ENCODE measurements around the gene GPR3.
A peak's percentile ranks its signal among the peaks of the same experiment; 100 is the strongest.
"Not testable (repeated sequence)": the region's sequence is repeated elsewhere in the genome, so short reads cannot be mapped to it uniquely, and the experiment has no call there.

GPR3 gene

DNA sequence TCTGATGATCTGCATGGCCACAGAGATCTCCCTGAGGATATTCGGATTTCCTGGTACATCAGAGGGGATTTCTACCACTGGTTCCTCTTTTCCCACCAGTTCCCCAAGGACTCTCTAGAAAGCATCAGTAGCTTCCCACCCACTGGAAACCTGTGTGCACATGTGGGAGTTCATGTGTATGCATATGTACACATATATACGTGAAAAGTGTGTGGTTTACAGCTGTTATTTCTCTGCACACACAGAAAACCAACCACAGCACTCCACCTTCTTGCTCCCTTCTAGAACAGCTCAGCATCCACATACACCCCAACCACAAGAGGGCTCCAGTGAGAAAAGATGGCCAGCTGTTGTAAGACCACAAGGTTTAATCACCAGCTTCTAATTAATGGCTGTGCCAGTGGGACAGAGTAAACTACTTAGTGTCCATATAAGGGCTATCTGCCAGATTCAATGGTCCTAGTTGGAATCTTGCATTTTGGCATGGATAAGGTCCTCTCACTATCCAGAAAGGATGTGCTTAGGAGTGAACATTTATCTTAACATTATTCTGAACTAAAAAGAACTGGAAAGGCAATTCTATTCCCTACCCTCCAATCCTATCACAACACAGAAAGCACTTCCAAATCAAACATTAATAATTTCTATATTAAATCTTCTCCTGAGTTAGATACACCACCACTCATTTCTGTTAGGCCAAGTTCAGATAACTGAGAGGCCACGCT, 24.1 kb downstream of the GPR3 start:
- DNase-seq (ENCODE audit: low read depth): no peak
- H3K4me3 ChIP-seq (ENCODE audit: low read depth, low read length): no peak overlapping the region

DNA sequence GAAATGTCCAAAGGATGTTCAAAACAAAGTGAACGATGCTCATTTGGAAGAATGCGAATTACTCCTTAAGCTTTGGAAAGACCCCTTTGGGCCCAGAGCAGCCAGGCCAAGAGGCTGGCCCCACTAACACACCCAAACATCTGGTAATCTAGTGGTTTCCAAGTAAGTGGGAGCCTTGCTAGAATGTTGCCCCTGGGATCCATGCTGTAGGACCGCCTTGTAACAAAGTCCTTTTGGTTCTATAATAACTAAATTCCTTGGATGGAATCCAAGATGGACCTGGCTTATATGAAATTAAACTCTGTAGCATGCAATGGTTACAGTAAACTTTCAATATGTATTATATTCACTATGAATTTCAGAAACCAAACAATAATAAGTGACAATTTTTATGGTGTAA, 25.3 kb downstream of the GPR3 start:
- no peak for DNase-seq (ENCODE audit: low read depth)

DNA sequence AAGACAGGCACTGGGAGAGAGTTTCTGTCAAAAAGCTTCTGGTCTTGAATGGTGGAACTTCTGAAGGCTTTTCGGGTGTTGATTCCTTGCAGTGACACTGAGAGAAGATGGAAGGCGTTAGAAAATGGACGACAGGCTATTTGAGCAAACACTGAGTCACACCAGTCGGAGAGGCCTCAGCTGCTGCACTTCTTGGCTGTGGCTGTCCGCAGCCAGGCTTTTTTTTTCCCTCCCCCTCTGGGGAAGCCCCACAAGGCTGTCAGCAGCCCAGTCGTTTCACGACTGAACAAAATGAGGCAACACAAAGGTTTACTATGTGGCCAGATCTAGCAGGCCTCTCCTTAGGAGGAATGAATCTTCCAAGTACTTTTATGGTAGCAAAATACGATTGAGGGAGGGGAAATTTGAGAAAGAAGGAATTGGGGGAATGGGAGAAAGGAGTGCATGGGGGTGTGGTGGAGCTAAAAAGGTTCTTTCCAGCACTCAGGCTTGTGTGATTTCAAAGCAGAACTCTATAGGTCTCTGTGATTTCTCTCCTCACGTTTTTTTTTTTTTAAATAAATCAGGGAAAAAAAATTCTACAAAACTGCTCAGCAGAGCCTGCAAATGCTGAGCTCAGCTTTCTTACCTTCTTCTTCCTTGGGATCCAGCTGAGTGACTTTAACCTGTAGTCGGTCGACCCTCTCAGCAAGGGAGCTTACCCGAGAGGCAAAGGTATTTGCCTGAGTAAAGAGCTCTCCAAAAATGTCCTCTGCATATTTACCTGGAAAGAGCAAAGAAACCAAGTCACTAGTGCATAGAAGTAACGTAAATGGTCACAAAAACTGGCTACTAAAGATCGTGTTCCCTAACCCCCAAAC, 26.1 kb downstream of the GPR3 start:
- no peak overlapping the region for H3K4me3 ChIP-seq (ENCODE audit: low read depth, low read length)
- peak; percentile 88 for DNase-seq (ENCODE audit: low read depth)

More for the DNA sequence above, 25.3 kb downstream of the GPR3 start:
- no peak overlapping the region for H3K4me3 ChIP-seq (ENCODE audit: low read depth, low read length)

DNA sequence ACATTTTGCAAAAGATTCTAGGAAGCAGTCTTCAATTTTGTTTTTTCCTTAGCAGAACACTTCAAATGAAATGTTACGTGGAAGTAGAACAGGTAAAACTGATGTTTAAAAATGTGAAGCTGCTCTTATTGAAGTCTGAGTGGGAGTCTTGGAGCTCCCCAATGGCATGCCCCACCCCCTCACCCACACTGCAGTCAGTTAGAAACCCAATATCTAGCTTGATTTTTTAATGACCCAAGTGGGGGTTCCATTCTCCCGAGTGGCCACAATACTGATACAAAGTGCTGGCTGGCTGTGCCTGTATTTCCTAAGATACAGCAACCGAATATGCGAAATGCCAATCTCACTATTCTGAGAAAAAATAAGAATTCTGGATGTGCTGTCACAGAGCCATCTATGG, 31.3 kb downstream of the GPR3 start:
- H3K4me3 ChIP-seq (ENCODE audit: low read depth, low read length): no peak overlapping the region
- DNase-seq (ENCODE audit: low read depth): no peak

DNA sequence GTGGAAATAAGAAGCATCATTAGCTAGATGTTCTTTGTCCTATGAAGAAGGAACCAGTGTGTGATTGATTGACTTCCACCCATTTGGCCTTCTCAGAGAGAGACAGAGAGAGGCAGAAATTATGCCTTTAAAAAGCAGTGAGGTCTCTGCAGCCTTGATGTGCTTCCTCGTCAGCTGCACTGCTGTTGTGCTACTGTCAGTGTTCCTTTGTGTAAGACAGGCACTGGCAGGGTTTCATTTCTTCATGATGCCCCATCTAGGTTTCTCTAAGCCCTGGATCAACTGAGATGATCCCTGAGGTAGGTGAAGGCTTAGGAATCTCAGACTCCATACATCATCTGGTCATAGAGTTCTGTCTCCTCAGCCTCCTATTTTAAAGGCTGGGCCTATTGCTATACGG, 34.9 kb downstream of the GPR3 start:
- DNase-seq (ENCODE audit: low read depth): no peak
- H3K4me3 ChIP-seq (ENCODE audit: low read depth, low read length): no peak overlapping the region

GRCh38 chr1:27427816-27428315, 35.4 kb downstream of the GPR3 start:
- no peak overlapping the region for H3K4me3 ChIP-seq (ENCODE audit: low read depth, low read length)
- no peak for DNase-seq (ENCODE audit: low read depth)

GRCh38 chr1:27428316-27429028, 36.0 kb downstream of the GPR3 start:
- H3K4me3 ChIP-seq (ENCODE audit: low read depth, low read length): no peak overlapping the region
- DNase-seq (ENCODE audit: low read depth): no peak

DNA sequence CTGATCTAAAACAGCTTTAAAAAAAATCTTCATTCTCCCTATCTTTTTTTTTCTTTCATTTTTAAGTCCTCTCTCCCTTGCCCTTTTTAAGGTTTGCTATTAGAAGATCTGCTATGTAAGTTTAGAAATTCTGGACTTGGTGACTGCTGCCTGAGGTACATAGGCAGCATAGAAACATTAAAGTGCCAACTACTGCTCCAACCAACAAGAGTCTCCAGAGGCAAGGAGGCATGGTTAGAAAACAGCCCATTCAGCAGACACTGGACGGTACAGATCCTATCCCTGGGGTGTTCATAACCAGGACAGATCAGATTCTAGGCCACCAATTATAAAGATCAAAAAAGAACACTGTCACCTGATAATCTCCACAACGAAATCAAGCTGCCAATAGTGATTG, 36.6 kb downstream of the GPR3 start:
- no peak for DNase-seq (ENCODE audit: low read depth)
- no peak overlapping the region for H3K4me3 ChIP-seq (ENCODE audit: low read depth, low read length)

DNA sequence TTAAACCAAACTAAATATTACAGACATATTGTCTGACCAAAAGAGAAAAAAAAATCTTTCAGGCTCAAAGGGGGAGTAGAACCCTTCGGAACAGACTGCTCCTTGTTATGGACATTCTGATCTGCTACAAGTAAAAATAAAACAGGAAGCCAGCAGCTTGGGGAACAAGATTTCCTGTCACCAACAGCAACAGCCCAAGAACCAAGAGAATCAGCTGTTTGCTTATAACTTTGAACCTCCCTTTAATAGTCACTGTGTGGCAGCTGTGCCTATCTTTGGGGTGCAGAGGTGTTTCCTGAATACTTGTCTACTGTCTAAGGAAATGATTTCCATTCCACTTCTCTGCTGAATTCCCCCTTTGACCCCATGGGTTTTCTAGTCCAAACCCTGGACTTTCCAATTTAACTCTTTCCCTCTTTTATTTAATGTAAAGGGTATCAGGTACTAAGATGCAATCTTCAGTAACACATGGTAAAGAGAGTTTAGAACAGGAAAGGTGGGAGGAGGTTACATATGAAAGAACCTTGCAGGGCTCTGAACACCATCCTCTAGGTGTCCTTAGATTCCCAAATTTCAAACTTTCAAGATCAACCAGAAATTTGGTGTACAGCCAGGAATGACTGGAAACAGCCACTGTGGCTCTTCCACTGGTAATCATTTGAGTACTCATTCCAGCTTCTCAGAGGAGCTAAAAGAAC, 38.6 kb downstream of the GPR3 start:
- no peak overlapping the region for H3K4me3 ChIP-seq (ENCODE audit: low read depth, low read length)
- DNase-seq (ENCODE audit: low read depth): no peak

- DNase-seq (ENCODE audit: low read depth): no peak
- H3K4me3 ChIP-seq (ENCODE audit: low read depth, low read length): no peak overlapping the region
Observed at GRCh38 chr1:27431601-27431940, 39.1 kb downstream of the GPR3 start.

DNA sequence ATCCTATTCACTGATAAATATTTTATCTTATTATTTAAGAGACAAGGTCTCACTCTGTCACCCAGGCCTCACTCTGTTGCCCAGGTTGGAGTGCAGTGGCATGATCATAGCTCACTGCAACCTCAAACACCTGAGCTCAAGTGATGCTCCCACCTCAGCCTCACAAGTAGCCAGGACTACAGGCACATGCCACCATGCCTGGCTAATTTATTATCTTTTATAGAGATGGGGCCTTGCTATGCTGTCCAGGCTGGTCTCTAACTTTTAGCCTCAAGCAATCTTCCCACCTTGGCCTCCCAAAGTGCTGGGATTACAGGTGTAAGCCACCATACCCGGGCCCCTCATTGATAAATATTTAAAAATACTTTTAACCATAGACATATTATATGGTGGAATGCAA, 40.3 kb downstream of the GPR3 start:
- not testable (repeated sequence) for DNase-seq (ENCODE audit: low read depth); H3K4me3 ChIP-seq (ENCODE audit: low read depth, low read length)

DNA sequence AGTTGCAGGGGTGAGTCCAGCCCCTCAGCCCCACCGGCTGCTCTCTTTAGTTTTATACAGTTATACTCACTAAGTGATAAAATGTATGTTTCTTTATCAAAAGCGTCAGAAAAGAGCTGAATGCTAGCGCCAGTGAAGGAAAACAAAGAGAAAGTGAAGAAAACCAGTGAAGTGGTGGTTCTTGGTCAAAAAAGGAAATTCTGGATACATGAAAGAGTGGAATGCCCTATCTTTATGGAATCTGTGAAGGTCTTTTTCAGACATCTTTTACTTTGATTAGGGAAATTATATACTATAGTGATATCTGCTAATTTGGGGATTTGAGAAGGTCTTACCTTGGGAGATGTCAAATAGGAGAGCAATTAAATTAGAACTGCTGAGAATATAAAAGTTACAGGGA, 41.3 kb downstream of the GPR3 start:
- no peak overlapping the region for H3K4me3 ChIP-seq (ENCODE audit: low read depth, low read length)
- no peak for DNase-seq (ENCODE audit: low read depth)

DNA sequence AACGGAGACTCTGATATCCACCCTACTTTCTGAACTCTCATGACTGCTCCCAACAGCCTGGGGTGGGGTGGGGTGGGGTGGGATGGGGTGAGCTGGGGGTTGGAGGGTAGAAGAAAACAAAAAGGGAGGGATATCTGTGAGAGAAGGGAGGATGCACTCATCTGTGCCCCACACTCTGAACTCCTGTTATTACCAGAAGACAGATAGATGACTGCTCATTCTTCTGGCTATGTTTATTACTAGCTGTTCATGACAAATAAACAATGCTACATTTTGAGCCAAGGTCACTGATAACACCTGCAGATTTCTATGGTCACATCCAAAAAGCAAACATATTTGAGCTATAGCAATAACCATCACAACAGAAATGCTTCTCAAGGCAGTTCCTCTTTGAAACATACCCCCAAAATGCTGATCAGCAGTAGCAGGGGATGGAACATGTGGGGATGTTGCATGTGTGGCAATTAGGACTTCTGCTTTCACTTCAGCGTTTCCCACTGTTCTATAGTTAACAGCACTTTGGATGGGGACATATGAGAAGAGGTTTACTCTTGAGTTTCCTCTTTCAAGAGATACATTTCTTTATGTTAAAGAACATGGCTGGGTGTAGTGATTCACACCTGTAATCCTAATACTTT, 43.3 kb downstream of the GPR3 start:
- H3K4me3 ChIP-seq (ENCODE audit: low read depth, low read length): no peak overlapping the region
- no peak for DNase-seq (ENCODE audit: low read depth)

DNA sequence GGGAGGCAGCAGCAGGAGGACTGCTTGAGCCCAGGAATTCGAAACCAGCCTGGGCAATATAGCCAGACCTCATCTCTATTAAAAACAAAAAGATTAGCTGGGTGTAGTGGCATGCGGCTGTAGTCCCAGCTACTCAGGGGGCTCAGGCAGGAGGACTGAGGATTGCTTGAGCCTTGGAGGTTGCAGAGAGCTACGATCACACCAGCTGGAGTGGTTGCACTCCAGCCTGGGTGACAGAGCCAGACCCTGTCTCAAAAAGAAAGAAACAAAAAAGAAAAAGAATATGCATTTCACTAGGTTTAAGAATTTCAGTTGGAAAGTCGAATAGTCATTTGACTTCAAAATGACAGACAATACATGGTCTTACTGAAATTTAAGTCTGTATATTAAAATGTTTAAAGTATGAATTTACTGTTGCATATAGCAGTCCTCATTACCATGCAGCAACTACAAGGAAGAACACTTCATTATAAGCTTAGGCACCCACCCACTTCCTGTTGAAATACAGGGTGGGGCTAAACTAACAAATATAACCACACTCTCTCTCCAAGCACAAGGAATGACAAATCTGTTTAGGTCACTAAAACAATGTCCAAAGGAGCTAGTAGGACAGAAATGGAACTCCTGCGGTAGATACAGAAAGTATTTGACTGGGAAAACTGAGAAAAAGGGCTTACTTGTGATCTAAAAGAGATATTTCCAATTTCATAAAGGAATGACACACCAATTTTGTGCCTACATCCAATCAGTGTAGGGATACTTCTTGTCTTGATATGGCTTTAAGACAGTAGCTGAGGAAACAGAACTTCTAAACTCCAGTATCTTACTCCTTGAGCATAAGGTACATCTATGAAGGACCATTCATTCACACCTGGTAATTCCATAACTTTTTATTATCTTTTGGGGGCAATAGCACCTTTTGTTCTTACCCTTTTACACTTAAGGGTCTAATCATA, 44.1 kb downstream of the GPR3 start:
- DNase-seq (ENCODE audit: low read depth): peak; percentile 7
- H3K4me3 ChIP-seq (ENCODE audit: low read depth, low read length): no peak overlapping the region

DNA sequence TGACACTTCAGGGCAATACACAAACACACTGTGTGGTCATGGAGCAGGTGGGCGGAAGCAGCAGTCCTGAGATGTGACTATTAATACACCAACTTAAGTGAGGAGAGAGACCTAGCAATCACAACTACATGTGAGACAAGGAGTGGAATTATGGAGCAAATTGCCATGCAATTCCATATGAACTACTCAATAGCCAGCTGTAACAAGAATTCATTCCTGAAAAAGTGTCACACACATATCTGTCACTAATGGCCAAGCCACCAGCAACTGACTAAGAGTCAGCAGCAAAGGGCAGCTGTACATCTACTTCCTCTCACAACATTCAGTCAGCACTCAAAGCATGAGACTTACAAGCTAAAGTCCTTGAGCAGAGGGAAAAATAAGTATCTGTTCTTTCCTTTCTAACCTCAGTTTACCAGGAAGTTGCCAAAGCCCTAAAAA, 46.2 kb downstream of the GPR3 start:
- H3K4me3 ChIP-seq (ENCODE audit: low read depth, low read length): no peak overlapping the region
- no peak for DNase-seq (ENCODE audit: low read depth)

DNA sequence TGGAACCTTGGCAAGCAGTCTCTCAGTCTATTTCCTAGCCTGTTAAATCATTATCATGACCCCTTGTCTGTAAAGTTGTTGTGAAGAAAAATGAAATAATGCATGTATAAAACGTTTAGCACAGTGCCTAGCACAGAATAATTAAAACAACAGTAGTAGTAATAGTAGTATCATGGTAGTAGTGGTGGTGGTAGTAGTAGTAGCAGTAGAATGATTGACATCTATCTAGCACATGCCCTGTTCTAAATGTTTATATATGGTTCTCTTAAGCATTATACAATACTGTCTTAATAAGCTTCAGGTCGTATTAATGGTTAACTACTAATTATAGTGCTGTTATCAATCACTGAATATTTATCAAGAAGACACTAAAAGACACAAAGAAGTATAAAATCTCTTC, 46.7 kb downstream of the GPR3 start:
- H3K4me3 ChIP-seq (ENCODE audit: low read depth, low read length): no peak overlapping the region
- no peak for DNase-seq (ENCODE audit: low read depth)

DNA sequence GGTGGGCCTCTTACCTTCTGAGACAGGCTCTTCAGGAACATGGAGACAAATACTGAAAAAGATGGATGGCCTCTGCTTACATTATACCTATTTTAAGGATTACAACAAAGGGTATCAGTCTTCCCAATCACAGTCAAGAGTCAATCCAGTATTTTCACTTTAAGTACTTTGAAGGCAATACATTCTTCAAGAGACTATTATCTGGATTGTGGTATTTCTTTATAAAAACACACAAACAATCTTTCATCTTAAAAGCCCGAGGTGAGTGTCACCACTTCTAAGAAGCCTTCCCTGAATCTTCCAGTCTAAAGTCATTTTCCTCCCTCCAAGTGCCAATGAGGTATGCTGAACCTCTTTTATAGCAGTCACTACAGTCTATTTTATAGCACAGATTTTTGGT, 52.2 kb downstream of the GPR3 start:
- H3K4me3 ChIP-seq (ENCODE audit: low read depth, low read length): no peak overlapping the region
- DNase-seq (ENCODE audit: low read depth): no peak

Measured in skeletal muscle cell (primary cell).